Measurements from ENCODE around the gene ATF7IP2.
A peak's percentile ranks its signal among the peaks of the same experiment; 100 is the strongest.
"Not testable (repeated sequence)": the region's sequence is repeated elsewhere in the genome, so short reads cannot be mapped to it uniquely, and the experiment has no call there.

ATF7IP2 gene

DNA sequence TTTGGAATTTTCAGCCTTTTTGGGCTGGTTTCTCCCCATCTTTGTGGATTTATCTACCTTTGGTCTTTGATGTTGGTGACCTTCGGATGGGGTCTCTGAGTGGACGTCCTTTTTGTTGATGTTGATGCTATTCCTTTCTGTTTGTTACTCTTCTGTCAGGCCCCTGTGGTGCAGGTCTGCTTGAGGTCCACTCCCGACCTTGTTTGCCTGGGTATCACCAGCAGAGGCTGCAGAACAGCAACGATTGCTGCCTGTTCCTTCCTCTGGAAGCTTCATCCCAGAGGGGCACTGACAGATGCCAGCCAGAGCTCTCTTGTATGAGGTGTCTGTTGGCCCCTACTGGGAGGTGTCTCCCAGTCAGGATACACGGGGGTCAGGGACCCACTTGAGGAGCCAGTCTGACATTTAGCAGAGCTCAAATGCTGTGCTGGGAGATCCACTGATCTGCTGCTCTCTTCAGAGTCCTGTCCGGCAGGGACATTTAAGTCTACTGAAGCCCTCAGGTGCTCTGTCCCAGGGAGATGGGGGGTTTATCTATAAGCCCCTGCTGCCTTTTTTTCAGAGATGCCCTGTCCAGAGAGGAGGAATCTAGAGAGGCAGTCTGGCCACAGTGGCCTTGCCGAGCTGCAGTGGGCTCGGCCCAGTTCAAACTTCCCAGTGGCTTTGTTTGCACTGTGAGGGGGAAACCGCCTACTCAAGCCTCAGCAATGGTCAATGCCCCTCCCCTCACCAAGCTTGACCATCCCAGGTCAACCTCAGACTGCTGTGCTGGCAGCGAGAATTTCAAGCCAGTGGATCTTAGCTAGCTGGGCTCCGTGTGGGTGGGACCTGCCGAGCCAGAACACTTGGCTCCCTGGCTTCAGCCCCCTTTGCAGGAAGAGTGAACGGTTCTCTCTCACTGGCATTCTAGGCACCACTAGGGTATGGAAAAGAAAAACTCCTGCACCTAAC is 66.6 kb downstream of the ATF7IP2 start:
- not testable (repeated sequence) for DNase-seq (ENCODE audit: low read depth)

DNA sequence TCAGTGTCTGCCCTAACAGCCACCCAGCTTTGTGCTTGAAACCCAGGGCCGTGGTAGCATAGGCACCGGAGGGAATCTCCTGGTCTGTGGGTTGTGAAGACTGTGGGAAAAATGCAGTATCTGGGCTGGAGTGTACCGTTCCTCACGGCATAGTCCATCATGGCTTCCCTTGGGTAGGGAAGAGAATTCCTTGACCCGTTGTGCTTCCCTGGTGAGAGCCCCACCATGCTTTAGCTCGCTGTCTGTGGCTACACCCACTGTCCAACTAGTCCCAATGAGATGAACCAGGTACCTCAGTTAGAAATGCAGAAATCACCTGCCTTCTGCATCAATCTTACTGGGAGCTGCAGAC is 67.3 kb downstream of the ATF7IP2 start:
- DNase-seq (ENCODE audit: low read depth), result no peak

DNA sequence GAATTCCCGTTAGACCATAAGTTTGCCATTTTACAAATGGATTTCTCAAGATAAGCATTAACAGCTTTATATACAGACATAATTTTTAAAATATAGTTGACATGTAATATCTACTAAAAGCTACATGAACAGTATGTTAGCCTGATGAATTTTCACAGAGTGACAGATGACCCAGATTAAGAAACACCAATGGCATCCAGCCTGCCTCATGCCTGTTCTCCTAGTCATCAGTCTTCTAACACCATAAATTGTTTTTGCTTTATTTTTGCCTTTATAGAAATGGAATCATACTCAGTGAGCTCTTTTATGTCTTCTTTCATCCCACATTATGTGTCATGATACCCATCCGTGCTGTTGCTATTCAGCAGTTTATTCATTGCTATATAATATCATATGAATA is 80.0 kb downstream of the ATF7IP2 start:
- no peak for DNase-seq (ENCODE audit: low read depth)

DNA sequence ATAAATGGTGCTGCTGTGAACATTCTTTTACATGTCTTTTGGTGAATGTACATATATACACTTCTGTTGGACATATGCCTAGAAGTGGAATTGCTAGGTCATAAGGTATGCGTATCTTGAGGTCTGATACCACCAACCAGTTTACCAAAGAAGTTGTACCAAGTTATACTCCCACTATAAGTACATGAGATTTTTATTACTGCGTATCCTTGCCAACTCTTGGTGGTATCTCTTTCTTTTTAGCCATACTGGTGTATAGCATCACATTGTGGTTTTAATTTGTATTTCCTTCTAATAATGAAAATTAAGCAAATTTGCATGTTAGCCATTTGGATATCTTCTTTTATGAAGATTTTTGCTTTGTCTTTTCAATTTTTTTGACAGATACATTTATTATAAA is 80.5 kb downstream of the ATF7IP2 start:
- DNase-seq (ENCODE audit: low read depth), result no peak

DNA sequence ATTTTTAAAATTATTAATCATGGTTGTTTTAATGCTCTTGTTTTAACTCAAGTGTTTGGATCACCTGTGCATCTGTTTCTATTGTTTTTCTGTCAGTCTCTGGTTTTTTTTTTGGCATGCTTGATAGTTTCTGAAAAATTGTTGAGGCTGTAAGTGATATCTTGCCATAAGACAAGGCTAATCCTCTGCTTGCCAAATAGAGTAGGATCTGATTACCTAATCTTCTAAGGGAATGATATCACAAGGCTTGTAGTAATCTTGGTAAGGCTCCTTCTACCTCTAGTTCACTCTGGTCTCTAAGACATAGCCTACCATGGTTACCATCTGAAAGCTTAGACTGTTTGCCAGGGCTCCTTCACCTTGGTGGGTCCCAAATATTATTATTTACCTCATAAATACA is 81.0 kb downstream of the ATF7IP2 start:
- DNase-seq (ENCODE audit: low read depth), result no peak

DNA sequence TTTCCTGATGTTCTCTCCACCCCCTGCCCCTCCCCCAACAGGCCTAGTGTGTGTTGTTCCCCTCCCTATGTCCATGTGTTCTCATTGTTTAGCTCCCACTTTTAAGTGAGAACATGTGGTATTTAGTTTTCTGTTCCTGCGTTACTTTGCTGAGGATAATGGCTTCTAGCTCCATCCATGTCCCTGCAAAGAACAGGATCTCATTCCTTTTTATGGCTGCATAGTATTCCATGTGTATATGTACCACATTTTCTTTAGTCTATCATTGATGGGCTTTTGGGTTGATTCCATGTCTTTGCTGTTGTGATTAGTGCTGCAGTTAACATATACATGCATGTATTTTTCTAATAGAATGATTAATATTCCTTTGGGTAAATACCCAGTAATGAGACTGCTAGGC is 90.8 kb downstream of the ATF7IP2 start:
- not testable (repeated sequence) for DNase-seq (ENCODE audit: low read depth)

DNA sequence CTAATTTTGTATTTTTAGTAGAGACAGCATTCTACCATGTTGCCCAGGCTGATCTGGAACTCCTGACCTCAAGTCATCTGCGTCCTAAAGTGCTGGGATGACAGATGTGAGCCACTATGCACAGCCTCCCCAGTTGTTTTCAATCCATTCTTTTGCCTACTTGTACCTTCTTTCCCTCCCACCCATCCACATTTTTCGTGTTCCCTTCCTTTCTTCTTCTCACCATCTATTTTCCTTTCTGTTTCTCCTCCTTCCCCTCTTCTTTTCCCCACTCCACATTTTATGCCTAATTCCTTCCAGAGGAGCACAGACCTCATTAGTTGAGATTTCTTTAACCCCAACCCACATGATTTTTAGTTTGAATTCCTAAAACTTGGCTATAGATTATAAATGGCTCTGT is 94.3 kb downstream of the ATF7IP2 start:
- no peak for DNase-seq (ENCODE audit: low read depth)

DNA sequence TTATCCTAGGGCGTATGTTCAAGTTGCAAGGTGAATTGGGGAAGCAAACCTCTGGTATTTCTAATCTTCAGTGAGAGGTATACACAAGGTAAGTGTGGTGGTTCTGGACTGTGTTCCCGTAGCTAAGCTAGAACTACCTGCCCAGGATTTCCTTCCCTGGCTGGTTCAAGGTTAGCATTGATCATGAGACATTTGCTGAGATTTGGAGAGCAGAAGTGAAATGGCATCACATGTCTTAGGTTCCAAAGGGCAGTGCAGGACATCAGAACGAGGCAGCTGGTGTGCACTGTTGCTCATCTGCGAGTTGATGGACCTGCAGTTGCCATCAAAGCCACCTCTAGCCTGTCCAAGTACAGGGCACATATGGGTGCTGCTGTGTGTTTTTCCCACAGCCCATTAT is 99.3 kb downstream of the ATF7IP2 start:
- DNase-seq (ENCODE audit: low read depth), result no peak

DNA sequence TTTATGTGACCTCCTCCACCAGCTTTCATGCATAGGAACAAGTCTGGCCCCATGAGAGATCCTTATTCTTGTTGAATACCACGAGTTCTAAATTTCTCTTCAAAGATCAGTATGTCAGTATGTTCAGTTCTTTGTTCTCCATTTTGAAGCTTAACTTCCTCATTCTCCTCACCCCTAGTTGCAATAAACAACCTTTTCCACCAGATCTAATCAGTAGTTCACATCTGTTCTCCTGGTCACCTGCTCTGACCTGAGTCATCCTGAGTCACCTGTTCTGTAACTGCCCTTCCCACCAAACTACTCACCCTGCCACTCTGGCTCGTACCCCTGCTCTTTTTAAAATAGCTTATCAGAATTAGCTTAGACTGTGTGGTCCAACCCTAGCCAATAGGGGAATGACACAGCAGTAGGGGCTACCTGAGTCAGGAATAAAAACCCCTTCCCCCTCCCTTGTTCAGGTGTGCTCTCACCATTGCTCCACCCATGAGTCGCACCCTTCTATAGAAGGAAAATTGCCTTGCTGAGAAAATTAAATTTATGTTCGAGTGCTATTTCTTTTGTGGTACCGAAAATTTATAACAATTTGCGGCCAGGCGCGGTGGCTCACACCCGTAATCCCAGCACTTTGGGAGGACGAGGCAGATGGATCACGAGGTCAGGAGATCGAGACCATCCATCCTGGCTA is 100.0 kb downstream of the ATF7IP2 start:
- DNase-seq (ENCODE audit: low read depth), result no peak

DNA sequence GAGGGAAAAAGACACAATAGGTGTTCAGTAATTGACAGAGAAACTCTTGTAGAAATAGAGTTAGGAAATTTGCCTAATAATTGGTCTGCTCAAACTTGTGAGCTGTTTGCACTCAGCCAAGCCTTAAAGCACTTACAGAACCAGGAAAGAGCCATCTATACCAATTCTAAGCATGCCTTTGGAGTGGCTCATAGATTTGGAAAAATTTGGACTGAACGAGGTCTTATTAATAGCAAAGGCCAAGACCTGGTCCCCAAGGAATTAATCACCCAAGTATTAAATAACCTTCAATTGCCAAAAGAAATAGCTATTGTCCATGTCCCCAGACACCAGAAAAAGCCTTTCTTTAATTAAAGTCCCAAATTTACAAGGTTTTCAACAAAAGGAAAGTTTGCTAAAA is 104.3 kb downstream of the ATF7IP2 start:
- no peak for DNase-seq (ENCODE audit: low read depth)

DNA sequence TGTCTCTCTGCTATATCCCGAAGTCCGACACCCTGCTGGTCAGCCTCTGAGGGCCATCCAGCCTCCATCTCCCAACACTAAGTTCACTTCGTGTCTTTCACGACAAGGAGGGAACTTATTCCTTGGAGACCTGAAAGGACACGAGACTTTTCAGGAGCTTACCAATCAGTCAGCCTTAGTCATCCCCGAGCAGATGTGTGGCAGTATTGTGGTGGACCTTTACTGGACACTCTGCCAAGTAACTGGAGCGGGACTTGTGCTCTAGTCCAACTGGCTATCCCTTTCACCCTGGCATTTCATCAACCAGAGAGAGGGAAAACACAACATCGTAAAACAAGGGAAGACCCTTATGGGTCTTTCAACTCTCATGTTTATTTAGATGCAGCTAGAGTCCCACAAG is 107.4 kb downstream of the ATF7IP2 start:
- no peak for DNase-seq (ENCODE audit: low read depth)

DNA sequence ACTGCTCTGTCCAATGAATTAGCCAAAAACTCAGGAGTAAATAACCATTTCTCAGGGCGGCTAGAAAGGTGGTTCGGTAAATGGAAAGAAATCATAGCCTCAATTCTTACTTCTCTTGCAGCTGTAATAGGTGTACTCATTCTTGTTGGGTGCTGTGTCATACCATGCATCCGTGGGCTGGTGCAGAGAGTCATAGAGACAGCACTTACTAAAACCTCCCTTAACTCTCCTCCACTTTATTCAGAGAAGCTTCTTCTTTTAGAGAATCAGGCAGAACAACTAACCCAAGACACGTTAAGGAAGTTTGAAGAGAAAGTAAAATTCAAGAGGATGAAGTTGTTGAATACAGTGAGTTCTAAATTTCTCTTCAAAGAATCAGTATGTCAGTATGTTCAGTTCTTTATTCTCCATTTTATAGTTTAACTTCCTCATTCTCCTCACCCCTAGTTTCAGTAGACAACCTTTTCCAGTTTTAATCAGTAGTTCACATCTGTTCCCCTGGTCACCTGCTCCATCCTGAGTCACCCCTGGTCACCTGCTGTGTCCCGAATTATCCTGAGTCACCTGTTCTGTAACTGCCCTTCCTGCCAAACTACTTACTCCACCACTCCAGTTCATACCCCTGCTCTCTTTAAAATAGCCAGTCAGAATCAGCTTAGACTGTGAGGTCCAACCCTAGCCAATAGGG is 108.6 kb downstream of the ATF7IP2 start:
- no peak for DNase-seq (ENCODE audit: low read depth)

DNA sequence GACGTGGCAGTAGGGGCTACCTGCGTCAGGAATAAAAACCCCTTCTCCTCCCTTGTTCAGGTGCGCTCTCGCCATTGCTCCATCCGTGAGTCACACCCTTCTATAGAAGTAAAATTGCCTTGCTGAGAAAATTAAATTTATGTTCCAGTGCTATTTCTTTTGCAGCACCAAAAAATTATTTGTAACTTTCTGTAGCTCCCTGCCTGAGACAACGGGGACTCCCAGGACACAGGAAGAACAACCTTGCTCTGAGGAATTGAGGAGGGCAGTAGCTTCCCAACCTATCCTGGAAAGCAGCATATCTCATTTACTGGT is 109.1 kb downstream of the ATF7IP2 start:
- DNase-seq (ENCODE audit: low read depth), result no peak

DNA sequence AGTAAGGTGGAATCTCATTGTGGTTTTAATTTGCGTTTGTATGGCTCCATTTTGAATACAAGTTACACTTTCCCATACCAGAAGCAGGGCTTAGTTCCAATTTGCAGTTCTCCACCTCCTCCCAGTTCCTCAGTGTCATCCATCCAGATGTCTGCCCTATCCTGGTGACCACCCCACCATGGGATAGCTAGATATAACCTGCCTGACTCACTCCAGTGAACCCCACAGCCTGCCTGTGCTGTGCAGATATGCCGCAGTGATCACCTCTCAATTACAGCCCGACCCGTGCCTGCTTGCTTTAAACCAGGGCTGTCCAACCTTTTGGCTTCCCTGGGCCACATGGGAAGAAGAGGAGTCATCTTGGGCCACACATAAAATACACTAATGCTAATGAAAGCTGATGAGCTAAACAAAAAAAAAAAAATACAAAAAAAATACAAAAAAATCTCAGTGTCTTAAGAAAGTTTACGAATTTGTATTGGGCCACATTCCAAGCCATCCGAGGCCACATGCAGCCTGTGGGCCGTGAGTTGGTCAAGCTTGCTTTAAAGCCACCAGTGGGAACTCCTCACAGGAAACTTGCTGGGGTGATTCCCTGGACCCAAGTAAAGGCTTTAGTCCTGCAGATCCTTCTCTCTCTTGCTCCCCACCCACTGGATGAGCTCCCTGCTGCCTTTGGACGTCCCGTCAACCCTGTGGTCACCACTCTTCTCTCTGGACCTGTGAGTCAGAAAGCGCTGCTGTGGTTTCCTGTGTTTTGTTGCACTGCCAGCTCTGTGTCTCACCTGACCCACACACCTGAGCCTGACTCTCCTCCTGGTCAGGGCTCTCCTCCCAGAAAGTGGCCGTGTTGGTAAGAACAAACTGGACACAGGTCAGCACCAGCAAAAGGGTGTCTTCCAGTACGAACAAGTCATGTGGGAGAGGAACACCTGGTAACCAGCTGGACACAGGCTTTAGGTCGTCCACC is 111.6 kb downstream of the ATF7IP2 start:
- DNase-seq (ENCODE audit: low read depth), result no peak

DNA sequence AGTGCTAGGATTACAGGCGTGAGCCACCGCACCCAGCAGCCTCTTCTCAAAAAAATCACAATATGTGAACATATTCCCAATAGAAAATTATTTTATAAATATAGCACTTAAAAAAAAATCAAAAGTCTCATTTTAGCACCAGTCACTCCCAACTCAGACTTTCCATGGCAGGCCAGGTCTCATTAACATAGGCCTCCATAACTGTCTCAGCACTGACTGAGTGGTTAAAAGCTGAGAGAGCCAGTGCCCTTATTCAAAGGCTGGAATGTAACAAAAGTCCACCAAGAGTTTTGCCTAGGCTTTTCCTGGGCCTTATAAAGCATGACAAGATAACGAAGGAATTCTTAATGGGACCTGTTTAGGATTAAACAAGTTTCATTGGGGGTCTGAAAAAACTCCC is 114.7 kb downstream of the ATF7IP2 start:
- DNase-seq (ENCODE audit: low read depth), result no peak

DNA sequence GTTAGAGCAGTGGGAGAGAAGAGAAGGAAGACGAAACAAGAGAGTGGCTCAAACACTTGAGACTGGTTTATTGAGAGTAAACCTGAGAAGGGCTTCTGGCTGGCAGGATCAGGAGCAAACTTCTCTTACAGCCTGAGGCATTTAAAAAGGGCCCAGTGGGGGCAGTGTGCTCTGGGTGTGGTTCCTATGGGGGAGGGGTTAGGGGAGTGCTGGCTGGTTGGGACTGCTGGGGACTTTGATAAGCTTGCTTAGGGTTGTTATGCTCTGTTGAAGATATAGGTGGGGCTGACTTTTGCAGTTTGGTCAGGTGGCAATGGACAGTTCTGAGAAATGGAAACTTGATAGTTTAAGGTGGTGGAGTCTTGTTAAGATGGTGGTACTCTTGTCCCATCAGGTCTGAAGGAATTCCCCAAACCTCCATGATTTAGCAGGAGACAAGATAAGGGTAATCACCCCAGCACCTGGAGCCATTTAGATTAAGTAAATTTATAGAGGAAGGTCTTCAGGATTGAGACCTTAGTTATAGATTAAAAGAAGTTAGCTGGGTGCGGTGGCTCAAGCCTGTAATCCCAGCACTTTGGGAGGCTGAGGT is 115.3 kb downstream of the ATF7IP2 start:
- no peak for DNase-seq (ENCODE audit: low read depth)

DNA sequence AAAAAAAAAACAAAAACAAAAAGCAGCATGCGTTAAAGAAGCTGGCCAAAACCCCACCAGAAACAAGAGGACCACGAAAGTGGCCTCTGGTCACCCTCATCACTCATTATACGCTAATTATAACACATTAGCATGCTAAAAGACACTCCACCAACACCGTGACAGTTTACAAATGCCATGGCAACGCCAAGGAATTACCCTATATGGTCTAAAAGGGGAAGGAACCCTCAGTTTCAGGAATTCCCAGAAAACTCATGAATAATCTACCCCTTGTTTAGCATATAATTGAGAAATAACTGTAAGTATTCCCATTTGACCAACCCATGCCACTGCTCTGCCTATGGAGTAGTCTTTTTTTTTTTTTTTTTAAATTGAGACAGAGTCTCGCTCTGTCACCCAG is 116.9 kb downstream of the ATF7IP2 start:
- DNase-seq (ENCODE audit: low read depth), result no peak

DNA sequence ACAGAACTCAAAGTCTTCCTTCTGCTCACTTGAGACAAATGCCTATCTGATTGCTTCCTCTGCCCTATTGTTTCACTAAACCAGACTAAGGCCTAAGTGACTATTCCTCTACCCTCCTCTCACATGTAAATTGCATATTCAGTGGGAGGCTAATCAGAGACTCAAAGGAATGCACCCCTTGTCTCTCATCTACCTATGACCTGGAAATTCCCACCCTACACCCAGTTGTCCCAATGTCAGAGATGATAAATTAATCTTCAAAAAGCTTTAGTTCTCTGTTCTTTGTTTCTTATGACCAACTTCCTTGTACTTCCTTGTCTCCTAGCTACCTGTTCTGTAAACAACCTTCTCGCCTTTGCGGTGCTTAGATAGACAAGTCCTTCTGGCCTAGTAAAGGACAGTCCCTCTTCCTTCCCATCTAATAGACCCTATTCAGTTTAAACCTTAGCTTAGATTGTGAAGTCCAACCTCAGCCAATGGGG is 118.6 kb downstream of the ATF7IP2 start:
- DNase-seq (ENCODE audit: low read depth), result no peak

DNA sequence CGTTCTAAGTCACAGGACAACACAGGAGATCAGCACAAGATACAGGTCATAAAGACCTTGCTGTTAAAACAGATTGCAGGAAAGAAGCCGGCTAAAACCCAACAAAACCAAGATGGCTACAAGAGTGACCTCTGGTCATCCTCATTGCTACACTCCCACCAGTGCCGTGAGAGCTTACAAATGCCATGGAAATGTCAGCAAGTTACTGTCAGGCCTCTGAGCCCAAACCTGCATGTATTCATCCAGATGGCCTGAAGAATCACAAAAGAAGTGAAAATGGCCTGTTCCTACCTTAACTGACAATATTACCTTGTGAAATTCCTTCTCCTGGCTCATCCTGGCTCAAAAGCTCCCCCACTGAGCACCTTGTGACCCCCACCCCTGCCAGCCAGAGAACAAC is 119.4 kb downstream of the ATF7IP2 start:
- DNase-seq (ENCODE audit: low read depth), result not testable (repeated sequence)

DNA sequence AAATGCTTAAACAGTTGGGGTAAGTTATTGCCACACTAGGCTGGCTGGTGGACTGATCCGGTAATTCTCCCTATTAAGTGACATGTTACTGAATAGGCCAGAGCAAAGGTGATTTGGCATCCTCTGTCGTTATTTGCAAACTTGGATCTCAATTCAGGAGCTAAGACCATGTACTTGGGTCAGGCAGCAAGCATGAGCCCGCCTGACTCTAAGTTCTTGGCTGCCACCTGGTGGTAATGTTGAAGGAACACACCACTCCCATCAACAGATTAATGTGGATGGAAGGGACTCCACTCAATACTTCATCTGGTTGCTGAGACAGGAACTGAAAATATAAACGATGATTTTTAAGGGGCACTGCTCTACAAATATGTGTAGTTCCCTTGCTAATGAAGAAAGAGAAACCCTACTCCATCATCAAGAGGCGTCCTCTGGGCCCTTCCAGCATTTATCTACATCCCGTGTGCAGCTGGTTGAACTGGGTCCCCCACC is 123.7 kb downstream of the ATF7IP2 start:
- peak; percentile 43 for DNase-seq (ENCODE audit: low read depth)

DNA sequence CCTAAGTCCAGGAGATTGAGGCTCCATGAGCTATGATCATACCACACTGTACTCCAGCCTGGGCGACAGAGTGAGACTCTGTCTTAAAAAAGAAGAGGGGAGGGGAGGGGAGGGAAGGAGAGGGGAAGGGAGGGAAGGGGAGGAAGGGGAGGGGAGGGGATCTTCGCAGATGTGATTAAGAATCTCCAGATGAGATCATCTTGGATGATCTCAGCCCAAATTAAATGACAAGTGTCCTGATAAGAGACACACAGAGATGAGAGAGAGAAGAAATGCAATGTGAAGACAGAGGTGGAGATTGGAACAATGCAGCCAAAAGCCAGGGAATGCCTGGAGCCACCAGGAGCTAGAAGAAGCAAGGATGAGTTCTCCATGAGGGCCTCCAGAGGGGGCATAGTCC is 124.4 kb downstream of the ATF7IP2 start:
- DNase-seq (ENCODE audit: low read depth), result no peak

Data from activated gamma-delta T cell treated with anti-CD3 and anti-CD28 coated beads, Interleukin-2, amount 50 U/mL, for 16 hours (primary cell).